HTERT RPE-1 (cell line): ENCODE results near the gene HBG2.
"Not testable (repeated sequence)": the region's sequence is repeated elsewhere in the genome, so short reads cannot be mapped to it uniquely, and the experiment has no call there.

Experiments
- in situ Hi-C: fragments of 300-500 bp; cut with MboI; formaldehyde crosslinking; loops from 4 replicates; pipeline ENCODE4 v1.14.3; 2020; ENCODE audit warnings: low sequenced_read_pairs

HBG2 gene

GRCh38 chr11:5282628-5283027, 28.0 kb upstream of the HBG2 start:
- in situ Hi-C loops: no loop called here

- in situ Hi-C loops: no loop called here
Observed at GRCh38 chr11:5281596-5281995, 27.0 kb upstream of the HBG2 start.

- in situ Hi-C loops: no loop called here
Observed at GRCh38 chr11:5280582-5281102, 26.1 kb upstream of the HBG2 start.

- in situ Hi-C loops: no loop called here
Observed at GRCh38 chr11:5279471-5280090, 25.0 kb upstream of the HBG2 start.

GRCh38 chr11:5277807-5278382, 23.3 kb upstream of the HBG2 start:
- in situ Hi-C loops: no loop called here

- in situ Hi-C loops: no loop called here
Observed at GRCh38 chr11:5276697-5277096, 22.1 kb upstream of the HBG2 start.

- in situ Hi-C loops: no loop called here
Observed at GRCh38 chr11:5275369-5276110, 21.0 kb upstream of the HBG2 start.

- in situ Hi-C loops: no loop called here
Observed at GRCh38 chr11:5274395-5274794, 19.8 kb upstream of the HBG2 start.

GRCh38 chr11:5272395-5273017, 17.9 kb upstream of the HBG2 start:
- in situ Hi-C loops: no loop called here

- in situ Hi-C loops: no loop called here
Observed at GRCh38 chr11:5269715-5270147, 15.2 kb upstream of the HBG2 start, which contains the start of gene HBE1. HBE1 (minus strand) TSS chr11:5269945; CDS start chr11:5269890, 55 bp downstream.

- in situ Hi-C loops: no loop called here
Observed at GRCh38 chr11:5267033-5267563, 12.5 kb upstream of the HBG2 start.

- in situ Hi-C loops: no loop called here
Observed at GRCh38 chr11:5266609-5267008, 12.0 kb upstream of the HBG2 start.

- in situ Hi-C loops: no loop called here
Observed at GRCh38 chr11:5265832-5266231, 11.3 kb upstream of the HBG2 start.

GRCh38 chr11:5258543-5259262, 4.1 kb upstream of the HBG2 start:
- in situ Hi-C loops: no loop called here

GRCh38 chr11:5257296-5257695, 2.7 kb upstream of the HBG2 start:
- in situ Hi-C loops: no loop called here

GRCh38 chr11:5254023-5254422, 558 bp downstream of the HBG2 start:
- in situ Hi-C loops: not testable (repeated sequence)

- in situ Hi-C loops: not testable (repeated sequence)
Observed at GRCh38 chr11:5253440-5253839, 1.1 kb downstream of the HBG2 start.

GRCh38 chr11:5252919-5253265, 1.7 kb downstream of the HBG2 start:
- in situ Hi-C loops: no loop called here

- in situ Hi-C loops: no loop called here
Observed at GRCh38 chr11:5252192-5252918, 2.2 kb downstream of the HBG2 start.

- in situ Hi-C loops: no loop called here
Observed at GRCh38 chr11:5251746-5252145, 2.8 kb downstream of the HBG2 start.
